ENCODE measurements around the gene ZNF341.
A peak's percentile ranks its signal among the peaks of the same experiment; 100 is the strongest.
"Not testable (repeated sequence)": the region's sequence is repeated elsewhere in the genome, so short reads cannot be mapped to it uniquely, and the experiment has no call there.

The ZNF341 gene

GRCh38 chr20:33772439-33772838 lies 40.6 kb downstream of the ZNF341 start:
- DNase-seq, result no peak

GRCh38 chr20:33773412-33774089 lies 41.8 kb downstream of the ZNF341 start:
- no peak for DNase-seq

- no peak for DNase-seq
Measured at GRCh38 chr20:33777816-33778215, 46.0 kb downstream of the ZNF341 start.

- DNase-seq, result no peak
Measured at GRCh38 chr20:33781133-33781532, 49.3 kb downstream of the ZNF341 start.

GRCh38 chr20:33781945-33782344 lies 50.1 kb downstream of the ZNF341 start:
- no peak for DNase-seq

- DNase-seq, result no peak
Measured at GRCh38 chr20:33783256-33783655, 51.5 kb downstream of the ZNF341 start.

- DNase-seq, result no peak
Measured at GRCh38 chr20:33783818-33784217, 52.0 kb downstream of the ZNF341 start.

GRCh38 chr20:33784225-33784624 lies 52.4 kb downstream of the ZNF341 start:
- DNase-seq, result no peak

GRCh38 chr20:33785503-33785902 lies 53.7 kb downstream of the ZNF341 start:
- no peak for DNase-seq

- no peak for DNase-seq
Measured at GRCh38 chr20:33787253-33787891, 55.6 kb downstream of the ZNF341 start.

GRCh38 chr20:33788351-33789049 lies 56.7 kb downstream of the ZNF341 start:
- no peak for DNase-seq

GRCh38 chr20:33789109-33789857 lies 57.5 kb downstream of the ZNF341 start:
- peak; percentile 97 for DNase-seq

- DNase-seq, result no peak
Measured at GRCh38 chr20:33789858-33790182, 58.0 kb downstream of the ZNF341 start.

- DNase-seq, result no peak
Measured at GRCh38 chr20:33790566-33790965, 58.8 kb downstream of the ZNF341 start.

- no peak for DNase-seq
Measured at GRCh38 chr20:33791021-33791420, 59.2 kb downstream of the ZNF341 start.

GRCh38 chr20:33791540-33791939 lies 59.7 kb downstream of the ZNF341 start:
- DNase-seq, result no peak

GRCh38 chr20:33791959-33792597 lies 60.3 kb downstream of the ZNF341 start:
- DNase-seq, result peak; percentile 25

- DNase-seq, result not testable (repeated sequence)
Measured at GRCh38 chr20:33792598-33792989, 60.8 kb downstream of the ZNF341 start.

- no peak for DNase-seq
Measured at GRCh38 chr20:33793011-33793931, 61.5 kb downstream of the ZNF341 start.

- DNase-seq, result no peak
Measured at GRCh38 chr20:33796263-33796906, 64.6 kb downstream of the ZNF341 start.

GRCh38 chr20:33796907-33797544 lies 65.2 kb downstream of the ZNF341 start:
- DNase-seq, result no peak
